ENCODE measurements around the gene IPO5.
"Not testable (repeated sequence)": the region's sequence is repeated elsewhere in the genome, so short reads cannot be mapped to it uniquely, and the experiment has no call there.

IPO5 gene

GRCh38 chr13:98004997-98005396, 51.5 kb downstream of the IPO5 start:
- H3K36me3 ChIP-seq (ENCODE audit: control insufficient read depth in 2 of 2, insufficient read depth in 2 of 2, low read length in 2 of 2): peaks cover 60 to 72% of the 10 kb centered on the region in 2 donors
- not testable (repeated sequence) for H3K4me3 ChIP-seq (ENCODE audit: low read length in 2 of 2); H3K4me1 ChIP-seq (ENCODE audit: control insufficient read depth in 2 of 2, insufficient read depth in 2 of 2, low read length in 2 of 2); H3K9me3 ChIP-seq (ENCODE audit: control insufficient read depth in 2 of 2, low read length in 2 of 2); H3K9ac ChIP-seq (ENCODE audit: low read depth in 1 of 2, low read length in 2 of 2); H3K27ac ChIP-seq (ENCODE audit: low read depth in 2 of 2, low read length in 2 of 2); H3K27me3 ChIP-seq (ENCODE audit: control insufficient read depth in 2 of 2, insufficient read depth in 2 of 2, low read length in 2 of 2)

DNA sequence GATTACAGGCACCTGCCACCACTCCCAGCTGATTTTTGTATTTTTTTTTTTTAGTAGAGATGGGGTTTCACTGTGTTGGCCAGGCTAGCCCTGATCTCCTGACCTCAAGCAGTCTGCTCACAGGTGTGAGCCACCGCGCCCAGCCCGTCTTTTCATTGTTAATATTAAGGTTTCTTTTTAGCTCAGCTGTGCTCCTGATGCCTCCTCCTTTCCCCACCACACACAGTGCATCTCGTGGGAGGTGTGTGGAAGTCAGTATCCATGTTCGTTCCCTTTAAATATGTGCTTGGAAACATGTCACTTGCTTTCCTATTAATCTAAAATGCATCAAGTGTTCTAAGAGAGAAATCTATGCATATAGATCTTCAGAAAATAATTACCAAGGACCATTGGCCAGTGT, 53.5 kb downstream of the IPO5 start:
- Histone ChIP-seq H3K4me1 (ENCODE audit: control insufficient read depth in 2 of 2, insufficient read depth in 2 of 2, low read length in 2 of 2) (no peaks in the 10 kb centered on the region), H3K27me3 (ENCODE audit: control insufficient read depth in 2 of 2, insufficient read depth in 2 of 2, low read length in 2 of 2) (no peaks in the 10 kb centered on the region), H3K9ac (ENCODE audit: low read depth in 1 of 2, low read length in 2 of 2) (no peak overlapping the region), H3K4me3 (ENCODE audit: low read length in 2 of 2) (no peak overlapping the region), H3K36me3 (ENCODE audit: control insufficient read depth in 2 of 2, insufficient read depth in 2 of 2, low read length in 2 of 2) (peaks cover 56 to 69% of the 10 kb centered on the region in 2 donors), H3K27ac (ENCODE audit: low read depth in 2 of 2, low read length in 2 of 2) (no peak overlapping the region), H3K9me3 (ENCODE audit: control insufficient read depth in 2 of 2, low read length in 2 of 2) (no peaks in the 10 kb centered on the region)

- H3K9me3 ChIP-seq (ENCODE audit: control insufficient read depth in 2 of 2, low read length in 2 of 2): no peaks in the 10 kb centered on the region
- H3K27ac ChIP-seq (ENCODE audit: low read depth in 2 of 2, low read length in 2 of 2): no peak overlapping the region
- no peaks in the 10 kb centered on the region for H3K27me3 ChIP-seq (ENCODE audit: control insufficient read depth in 2 of 2, insufficient read depth in 2 of 2, low read length in 2 of 2)
- no peak overlapping the region for H3K4me3 ChIP-seq (ENCODE audit: low read length in 2 of 2)
- H3K4me1 ChIP-seq (ENCODE audit: control insufficient read depth in 2 of 2, insufficient read depth in 2 of 2, low read length in 2 of 2): no peaks in the 10 kb centered on the region
- no peak overlapping the region for H3K9ac ChIP-seq (ENCODE audit: low read depth in 1 of 2, low read length in 2 of 2)
- H3K36me3 ChIP-seq (ENCODE audit: control insufficient read depth in 2 of 2, insufficient read depth in 2 of 2, low read length in 2 of 2): peaks cover 51 to 61% of the 10 kb centered on the region in 2 donors
Observed at GRCh38 chr13:98013241-98013640, 59.8 kb downstream of the IPO5 start.

- Histone ChIP-seq H3K36me3 (ENCODE audit: control insufficient read depth in 2 of 2, insufficient read depth in 2 of 2, low read length in 2 of 2) (peaks cover 48 to 60% of the 10 kb centered on the region in 2 donors), H3K4me3 (ENCODE audit: low read length in 2 of 2) (no peak overlapping the region), H3K9me3 (ENCODE audit: control insufficient read depth in 2 of 2, low read length in 2 of 2) (no peaks in the 10 kb centered on the region), H3K27ac (ENCODE audit: low read depth in 2 of 2, low read length in 2 of 2) (no peak overlapping the region), H3K27me3 (ENCODE audit: control insufficient read depth in 2 of 2, insufficient read depth in 2 of 2, low read length in 2 of 2) (no peaks in the 10 kb centered on the region), H3K4me1 (ENCODE audit: control insufficient read depth in 2 of 2, insufficient read depth in 2 of 2, low read length in 2 of 2) (no peaks in the 10 kb centered on the region), H3K9ac (ENCODE audit: low read depth in 1 of 2, low read length in 2 of 2) (no peak overlapping the region)
Observed at GRCh38 chr13:98014766-98015165, 61.3 kb downstream of the IPO5 start.

DNA sequence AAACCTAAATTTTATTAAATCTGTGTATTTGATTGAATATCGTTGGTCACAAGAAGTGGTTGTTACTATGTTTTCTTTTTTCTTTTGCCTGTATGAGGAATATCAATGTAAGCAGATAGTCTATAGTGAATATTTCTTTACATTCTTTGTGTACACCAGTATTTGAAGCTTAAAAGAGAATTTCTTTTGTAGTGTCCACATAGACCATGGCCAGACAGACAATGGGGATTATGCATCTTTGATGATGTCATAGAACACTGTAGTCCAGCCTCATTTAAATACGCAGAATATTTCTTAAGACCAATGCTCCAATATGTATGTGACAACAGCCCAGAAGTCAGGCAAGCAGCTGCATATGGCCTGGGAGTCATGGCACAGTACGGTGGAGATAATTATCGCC, 64.8 kb downstream of the IPO5 start:
- Histone ChIP-seq H3K4me1 (ENCODE audit: control insufficient read depth in 2 of 2, insufficient read depth in 2 of 2, low read length in 2 of 2) (no peaks in the 10 kb centered on the region), H3K27me3 (ENCODE audit: control insufficient read depth in 2 of 2, insufficient read depth in 2 of 2, low read length in 2 of 2) (no peaks in the 10 kb centered on the region), H3K9me3 (ENCODE audit: control insufficient read depth in 2 of 2, low read length in 2 of 2) (no peaks in the 10 kb centered on the region), H3K27ac (ENCODE audit: low read depth in 2 of 2, low read length in 2 of 2) (no peak overlapping the region), H3K36me3 (ENCODE audit: control insufficient read depth in 2 of 2, insufficient read depth in 2 of 2, low read length in 2 of 2) (peaks cover 51 to 64% of the 10 kb centered on the region in 2 donors), H3K9ac (ENCODE audit: low read depth in 1 of 2, low read length in 2 of 2) (no peak overlapping the region), H3K4me3 (ENCODE audit: low read length in 2 of 2) (no peak overlapping the region)

DNA sequence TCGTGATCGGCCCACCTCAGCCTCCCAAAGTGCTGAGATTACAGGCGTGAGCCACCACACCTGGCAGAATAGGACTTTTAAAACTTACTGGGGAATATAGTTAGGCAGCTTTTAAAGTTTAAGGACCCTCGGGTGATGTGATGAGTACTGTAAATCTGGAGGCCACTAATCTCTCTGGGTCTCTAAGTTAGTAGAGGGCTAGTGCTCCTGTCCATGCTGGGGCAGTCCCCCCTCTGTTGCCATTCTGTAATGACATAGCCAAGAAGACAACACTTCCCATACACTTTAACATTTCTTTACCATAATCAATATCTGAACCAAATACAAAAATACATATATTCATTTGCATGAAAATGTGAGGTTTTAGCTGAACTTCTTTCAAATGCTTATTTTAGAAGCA, 65.7 kb downstream of the IPO5 start:
- no peaks in the 10 kb centered on the region for H3K4me1 ChIP-seq (ENCODE audit: control insufficient read depth in 2 of 2, insufficient read depth in 2 of 2, low read length in 2 of 2)
- no peaks in the 10 kb centered on the region for H3K27me3 ChIP-seq (ENCODE audit: control insufficient read depth in 2 of 2, insufficient read depth in 2 of 2, low read length in 2 of 2)
- H3K36me3 ChIP-seq (ENCODE audit: control insufficient read depth in 2 of 2, insufficient read depth in 2 of 2, low read length in 2 of 2): peaks cover 48 to 57% of the 10 kb centered on the region in 2 donors
- no peak overlapping the region for H3K4me3 ChIP-seq (ENCODE audit: low read length in 2 of 2)
- H3K27ac ChIP-seq (ENCODE audit: low read depth in 2 of 2, low read length in 2 of 2): no peak overlapping the region
- no peak overlapping the region for H3K9ac ChIP-seq (ENCODE audit: low read depth in 1 of 2, low read length in 2 of 2)
- no peaks in the 10 kb centered on the region for H3K9me3 ChIP-seq (ENCODE audit: control insufficient read depth in 2 of 2, low read length in 2 of 2)

DNA sequence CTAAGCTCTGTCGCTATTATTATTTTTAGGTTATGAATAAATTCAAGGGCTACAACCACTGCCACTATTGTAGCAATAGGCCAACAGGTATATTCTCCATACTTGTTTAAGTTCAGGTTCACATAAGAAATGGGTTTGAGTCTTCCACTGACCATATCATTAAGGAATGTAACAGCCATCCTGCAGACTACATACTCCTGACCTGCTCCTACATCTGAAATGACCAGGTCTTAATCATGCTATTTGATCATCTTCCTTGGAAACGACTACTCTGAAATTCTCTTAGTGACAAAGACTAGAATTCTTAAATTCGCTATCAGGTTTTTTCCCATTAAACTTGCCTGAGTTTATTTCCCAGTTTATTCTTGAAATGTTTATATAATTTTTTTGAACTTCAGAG, 66.8 kb downstream of the IPO5 start:
- H3K9me3 ChIP-seq (ENCODE audit: control insufficient read depth in 2 of 2, low read length in 2 of 2): no peaks in the 10 kb centered on the region
- H3K27me3 ChIP-seq (ENCODE audit: control insufficient read depth in 2 of 2, insufficient read depth in 2 of 2, low read length in 2 of 2): no peaks in the 10 kb centered on the region
- peaks cover 43 to 53% of the 10 kb centered on the region in 2 donors for H3K36me3 ChIP-seq (ENCODE audit: control insufficient read depth in 2 of 2, insufficient read depth in 2 of 2, low read length in 2 of 2)
- H3K4me1 ChIP-seq (ENCODE audit: control insufficient read depth in 2 of 2, insufficient read depth in 2 of 2, low read length in 2 of 2): no peaks in the 10 kb centered on the region
- no peak overlapping the region for H3K9ac ChIP-seq (ENCODE audit: low read depth in 1 of 2, low read length in 2 of 2)
- no peak overlapping the region for H3K4me3 ChIP-seq (ENCODE audit: low read length in 2 of 2)
- no peak overlapping the region for H3K27ac ChIP-seq (ENCODE audit: low read depth in 2 of 2, low read length in 2 of 2)

- no peak overlapping the region for H3K4me3 ChIP-seq (ENCODE audit: low read length in 2 of 2)
- H3K4me1 ChIP-seq (ENCODE audit: control insufficient read depth in 2 of 2, insufficient read depth in 2 of 2, low read length in 2 of 2): no peaks in the 10 kb centered on the region
- H3K36me3 ChIP-seq (ENCODE audit: control insufficient read depth in 2 of 2, insufficient read depth in 2 of 2, low read length in 2 of 2): peaks cover 33 to 41% of the 10 kb centered on the region in 2 donors
- no peak overlapping the region for H3K27ac ChIP-seq (ENCODE audit: low read depth in 2 of 2, low read length in 2 of 2)
- no peaks in the 10 kb centered on the region for H3K9me3 ChIP-seq (ENCODE audit: control insufficient read depth in 2 of 2, low read length in 2 of 2)
- H3K27me3 ChIP-seq (ENCODE audit: control insufficient read depth in 2 of 2, insufficient read depth in 2 of 2, low read length in 2 of 2): no peaks in the 10 kb centered on the region
- H3K9ac ChIP-seq (ENCODE audit: low read depth in 1 of 2, low read length in 2 of 2): no peak overlapping the region
Observed at GRCh38 chr13:98022210-98022609, 68.7 kb downstream of the IPO5 start.

GRCh38 chr13:98025480-98026025, 72.1 kb downstream of the IPO5 start:
- peaks cover 15 to 18% of the 10 kb centered on the region in 2 donors for H3K36me3 ChIP-seq (ENCODE audit: control insufficient read depth in 2 of 2, insufficient read depth in 2 of 2, low read length in 2 of 2)
- no peaks in the 10 kb centered on the region for H3K27me3 ChIP-seq (ENCODE audit: control insufficient read depth in 2 of 2, insufficient read depth in 2 of 2, low read length in 2 of 2)
- no peaks in the 10 kb centered on the region for H3K9me3 ChIP-seq (ENCODE audit: control insufficient read depth in 2 of 2, low read length in 2 of 2)
- no peak overlapping the region for H3K9ac ChIP-seq (ENCODE audit: low read depth in 1 of 2, low read length in 2 of 2)
- H3K4me1 ChIP-seq (ENCODE audit: control insufficient read depth in 2 of 2, insufficient read depth in 2 of 2, low read length in 2 of 2): no peaks in the 10 kb centered on the region
- no peak overlapping the region for H3K27ac ChIP-seq (ENCODE audit: low read depth in 2 of 2, low read length in 2 of 2)
- H3K4me3 ChIP-seq (ENCODE audit: low read length in 2 of 2): no peak overlapping the region

DNA sequence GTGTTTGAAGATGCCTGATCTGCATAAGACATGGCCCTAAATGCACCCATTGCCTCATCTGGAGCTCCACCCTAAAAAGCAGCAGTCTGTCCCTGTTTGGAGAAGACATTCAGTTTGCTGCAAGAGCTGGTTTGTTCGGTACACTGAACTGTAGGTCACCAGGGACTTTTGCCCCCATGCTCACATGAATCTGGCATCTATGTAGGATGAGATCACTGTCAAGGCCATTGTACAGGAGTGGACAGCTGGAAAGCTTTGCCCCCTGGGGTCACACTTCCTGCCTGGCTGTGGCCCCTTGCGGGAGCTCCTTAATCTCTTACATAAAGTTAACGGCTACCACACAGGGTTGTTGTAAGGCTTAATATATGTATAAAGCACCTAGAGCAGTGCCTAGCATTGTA, 73.0 kb downstream of the IPO5 start:
- Histone ChIP-seq H3K27me3 (ENCODE audit: control insufficient read depth in 2 of 2, insufficient read depth in 2 of 2, low read length in 2 of 2) (no peaks in the 10 kb centered on the region), H3K9me3 (ENCODE audit: control insufficient read depth in 2 of 2, low read length in 2 of 2) (no peaks in the 10 kb centered on the region), H3K27ac (ENCODE audit: low read depth in 2 of 2, low read length in 2 of 2) (no peak overlapping the region)

DNA sequence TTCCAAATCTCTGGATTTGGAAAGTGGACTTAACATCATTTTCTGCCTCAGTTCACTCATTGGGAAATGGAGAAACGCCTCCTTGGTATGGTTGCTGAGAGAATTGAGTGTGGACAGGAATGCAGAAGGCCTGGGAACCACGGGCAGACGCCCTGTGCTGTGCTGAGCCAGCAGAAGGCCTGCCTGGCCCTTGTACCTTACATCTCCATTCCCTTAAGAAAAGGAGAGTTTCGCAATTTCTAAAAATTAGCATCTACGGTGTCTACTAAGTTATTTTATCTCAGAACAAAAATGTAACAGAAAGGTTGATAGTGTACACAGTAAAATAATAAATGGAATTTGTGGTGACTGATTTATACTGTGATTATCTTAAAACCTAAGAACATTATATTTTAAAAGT, 78.7 kb downstream of the IPO5 start:
- Histone ChIP-seq H3K4me1 (ENCODE audit: control insufficient read depth in 2 of 2, insufficient read depth in 2 of 2, low read length in 2 of 2) (no peaks in the 10 kb centered on the region), H3K9me3 (ENCODE audit: control insufficient read depth in 2 of 2, low read length in 2 of 2) (no peaks in the 10 kb centered on the region), H3K36me3 (ENCODE audit: control insufficient read depth in 2 of 2, insufficient read depth in 2 of 2, low read length in 2 of 2) (no peaks in the 10 kb centered on the region), H3K27me3 (ENCODE audit: control insufficient read depth in 2 of 2, insufficient read depth in 2 of 2, low read length in 2 of 2) (peaks cover 0 to 2% of the 10 kb centered on the region in 2 donors), H3K4me3 (ENCODE audit: low read length in 2 of 2) (no peak overlapping the region), H3K27ac (ENCODE audit: low read depth in 2 of 2, low read length in 2 of 2) (no peak overlapping the region), H3K9ac (ENCODE audit: low read depth in 1 of 2, low read length in 2 of 2) (no peak overlapping the region)

More for the DNA sequence above, 73.0 kb downstream of the IPO5 start:
- no peak overlapping the region for H3K9ac ChIP-seq (ENCODE audit: low read depth in 1 of 2, low read length in 2 of 2)
- H3K4me3 ChIP-seq (ENCODE audit: low read length in 2 of 2): no peak overlapping the region
- H3K36me3 ChIP-seq (ENCODE audit: control insufficient read depth in 2 of 2, insufficient read depth in 2 of 2, low read length in 2 of 2): peaks cover 11 to 13% of the 10 kb centered on the region in 2 donors
- H3K4me1 ChIP-seq (ENCODE audit: control insufficient read depth in 2 of 2, insufficient read depth in 2 of 2, low read length in 2 of 2): no peaks in the 10 kb centered on the region
